ENCODE results near the gene TMEM33.
"Not testable (repeated sequence)": the region's sequence is repeated elsewhere in the genome, so short reads cannot be mapped to it uniquely, and the experiment has no call there.

Gene TMEM33, protein sequence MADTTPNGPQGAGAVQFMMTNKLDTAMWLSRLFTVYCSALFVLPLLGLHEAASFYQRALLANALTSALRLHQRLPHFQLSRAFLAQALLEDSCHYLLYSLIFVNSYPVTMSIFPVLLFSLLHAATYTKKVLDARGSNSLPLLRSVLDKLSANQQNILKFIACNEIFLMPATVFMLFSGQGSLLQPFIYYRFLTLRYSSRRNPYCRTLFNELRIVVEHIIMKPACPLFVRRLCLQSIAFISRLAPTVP

DNA sequence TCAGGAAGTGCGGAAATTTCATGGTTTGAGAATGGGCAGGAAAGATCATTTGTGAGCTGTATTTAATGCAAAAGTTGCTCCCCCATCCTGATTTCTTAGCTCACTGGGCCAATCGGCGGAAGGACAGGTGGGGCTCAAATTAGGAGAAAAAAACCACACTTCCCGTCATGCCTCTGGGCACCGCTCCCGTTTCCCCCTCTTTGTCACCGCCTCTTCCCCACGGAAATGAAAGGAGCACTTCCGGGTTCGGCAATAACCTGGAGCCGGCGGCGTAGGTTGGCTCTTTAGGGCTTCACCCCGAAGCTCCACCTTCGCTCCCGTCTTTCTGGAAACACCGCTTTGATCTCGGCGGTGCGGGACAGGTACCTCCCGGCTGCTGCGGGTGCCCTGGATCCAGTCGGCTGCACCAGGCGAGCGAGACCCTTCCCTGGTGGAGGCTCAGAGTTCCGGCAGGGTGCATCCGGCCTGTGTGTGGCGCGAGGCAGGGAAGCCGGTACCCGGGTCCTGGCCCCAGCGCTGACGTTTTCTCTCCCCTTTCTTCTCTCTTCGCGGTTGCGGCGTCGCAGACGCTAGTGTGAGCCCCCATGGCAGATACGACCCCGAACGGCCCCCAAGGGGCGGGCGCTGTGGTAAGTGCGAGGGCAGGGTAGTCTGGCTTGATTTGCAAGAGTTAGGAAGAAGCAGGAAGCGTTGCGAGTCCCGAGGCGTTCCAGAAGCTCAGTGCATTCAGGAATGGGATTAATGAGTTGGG, at the start of gene TMEM33:
TSS of gene TMEM33 (plus strand) at position 529 of the 751 bp plus-strand sequence. CDS start at position 585, 56 bp downstream.
- peak; percentile 87 for DNase-seq

DNA sequence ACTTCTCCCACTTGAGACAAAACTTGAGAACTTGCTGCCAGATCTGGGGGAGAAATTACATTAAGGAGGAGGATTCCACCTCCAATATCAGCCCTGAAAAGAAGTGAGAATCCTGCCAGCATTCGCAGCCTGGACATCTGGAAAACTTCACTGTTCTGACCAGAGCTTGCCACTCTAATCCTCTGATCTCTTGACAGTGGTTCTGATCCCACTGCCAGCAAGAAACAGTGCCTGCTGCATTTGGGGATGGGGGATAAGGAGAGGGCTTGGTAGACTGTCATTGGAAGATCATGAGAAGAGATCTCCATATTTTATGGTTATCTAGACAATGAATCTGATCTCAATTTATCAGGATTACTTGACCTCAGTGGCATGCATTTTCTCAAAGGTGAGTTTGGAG, 49.8 kb upstream of the TMEM33 start:
- DNase-seq: no peak

DNA sequence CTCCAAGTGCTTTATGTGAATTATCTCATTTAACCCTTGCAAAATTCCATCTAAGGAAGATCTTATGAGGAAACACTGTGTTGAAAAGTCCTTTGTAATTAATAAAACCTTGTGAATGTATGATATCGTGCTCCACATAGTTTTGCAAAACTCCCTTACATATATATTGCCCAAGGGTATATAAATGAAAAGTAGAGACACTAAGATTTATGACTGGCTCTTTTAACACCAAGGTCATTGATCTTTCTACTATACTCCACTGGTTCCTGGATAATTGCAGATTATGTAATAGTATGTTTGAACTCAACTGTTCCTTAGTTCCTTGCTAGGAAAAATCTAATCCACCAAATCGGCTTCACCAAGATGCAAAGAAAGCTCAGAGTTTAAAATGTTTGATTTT, 48.0 kb upstream of the TMEM33 start:
- DNase-seq: no peak

DNA sequence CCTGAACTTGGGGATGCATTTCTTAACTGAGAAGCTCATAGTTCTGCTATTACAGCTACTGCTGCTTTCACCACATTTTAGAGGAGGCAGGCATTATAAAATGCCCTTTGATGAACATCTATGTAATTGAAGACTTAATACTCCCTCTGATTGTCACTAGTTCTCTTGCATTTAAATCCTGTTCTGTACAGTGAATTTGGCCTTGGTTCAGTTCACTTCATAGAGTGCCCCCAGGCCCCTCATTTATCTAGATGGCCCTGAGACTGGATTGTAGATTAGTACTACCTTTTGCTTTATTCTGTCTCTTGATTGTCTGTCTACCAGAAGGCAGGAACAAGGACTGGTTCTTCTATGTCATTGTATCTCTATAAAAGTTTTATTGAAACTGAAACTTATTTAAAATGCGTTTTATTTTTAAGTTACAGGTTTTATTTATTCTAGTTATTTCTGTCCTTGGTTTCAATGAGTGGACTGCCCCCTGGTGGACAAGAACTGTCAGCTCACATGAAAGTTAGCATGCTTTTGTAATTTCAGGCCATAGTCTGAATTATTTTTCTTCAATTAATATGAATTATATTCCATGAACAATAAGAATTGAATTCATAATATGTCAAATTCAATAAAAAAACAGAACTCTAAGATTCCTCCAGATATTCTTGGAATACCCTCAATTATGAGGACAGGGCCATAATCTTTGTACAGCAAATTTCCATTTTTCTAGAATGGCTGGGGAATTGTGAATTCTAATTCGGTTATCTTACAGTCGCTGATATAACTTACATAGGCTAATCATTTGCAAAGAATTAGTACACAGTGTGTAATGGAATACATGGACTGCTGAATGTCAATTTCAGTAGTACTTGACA, 47.2 kb upstream of the TMEM33 start:
- DNase-seq: no peak

DNA sequence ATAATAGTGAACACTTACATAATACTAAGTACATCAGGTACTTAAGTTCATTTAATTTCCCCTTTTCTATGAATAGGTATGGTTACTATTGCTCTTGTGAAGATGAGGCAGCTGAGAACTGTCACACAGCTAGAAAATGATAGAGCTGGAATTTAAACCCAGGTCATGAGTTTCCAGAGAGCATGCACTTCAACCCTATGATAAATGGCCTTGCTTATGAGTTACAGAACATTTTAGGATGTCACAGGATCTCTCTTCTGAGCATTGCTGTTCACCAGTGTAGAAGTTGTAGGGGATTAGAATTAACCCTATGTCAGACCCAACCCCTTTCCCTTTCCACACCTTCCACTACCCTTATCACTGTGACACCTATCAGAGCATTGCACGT, 46.5 kb upstream of the TMEM33 start:
- DNase-seq: no peak

DNA sequence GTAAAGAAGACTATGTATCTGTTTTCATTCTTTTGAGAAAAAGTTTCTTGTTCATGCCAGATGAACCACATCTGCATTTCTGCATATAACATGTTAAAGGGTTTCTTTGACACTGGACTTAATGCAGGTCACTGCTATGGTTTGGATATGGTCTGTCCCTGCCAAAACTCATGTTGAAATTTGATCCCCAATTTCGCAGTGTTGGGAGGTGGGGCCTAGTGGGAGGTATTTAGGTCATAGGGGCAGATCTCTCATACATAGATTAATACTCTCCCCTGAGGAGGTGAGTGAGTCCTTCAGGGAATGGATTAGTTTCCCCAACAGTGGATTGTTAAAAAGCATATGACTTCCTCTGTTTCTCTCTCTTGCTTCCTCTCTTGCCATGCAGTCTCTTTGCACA, 45.9 kb upstream of the TMEM33 start:
- DNase-seq: no peak

DNA sequence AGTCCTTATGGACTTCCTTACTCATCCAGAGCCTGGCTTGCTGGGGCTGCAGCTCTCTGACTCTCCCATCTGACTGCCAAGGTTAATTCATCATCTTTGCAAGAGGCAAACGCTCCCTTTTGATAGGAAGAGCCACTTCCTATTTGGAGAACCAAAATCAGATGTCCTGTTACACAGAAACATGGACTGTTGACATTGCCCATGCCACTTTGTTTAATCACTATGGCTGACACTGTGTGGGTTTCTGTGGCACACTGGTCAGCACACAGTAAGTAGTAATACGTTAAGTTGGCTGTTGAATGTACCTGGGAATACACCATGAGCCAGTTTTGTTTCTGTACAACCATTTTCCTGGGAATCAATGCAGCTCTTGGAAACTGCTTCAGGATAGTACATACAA, 45.1 kb upstream of the TMEM33 start:
- DNase-seq: no peak

DNA sequence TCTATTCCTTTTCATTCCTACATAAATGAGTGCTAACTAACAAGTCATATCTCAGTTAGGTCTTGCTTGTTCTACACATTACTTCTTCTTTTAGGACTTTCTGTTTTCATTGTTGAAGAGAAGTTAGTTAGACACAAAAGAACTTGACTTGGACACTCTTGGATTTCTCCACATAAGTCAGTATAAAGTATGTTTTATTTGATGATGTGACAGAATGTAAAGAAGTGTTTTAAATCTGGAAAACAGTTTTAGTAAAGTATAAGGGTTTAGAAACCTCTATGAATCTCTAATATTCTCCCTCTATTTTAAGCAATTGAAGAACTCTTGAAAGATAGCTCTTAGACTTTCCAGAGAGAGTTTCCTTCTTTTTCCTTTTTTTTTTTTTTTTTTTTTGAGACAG, 38.6 kb upstream of the TMEM33 start:
- no peak for DNase-seq

DNA sequence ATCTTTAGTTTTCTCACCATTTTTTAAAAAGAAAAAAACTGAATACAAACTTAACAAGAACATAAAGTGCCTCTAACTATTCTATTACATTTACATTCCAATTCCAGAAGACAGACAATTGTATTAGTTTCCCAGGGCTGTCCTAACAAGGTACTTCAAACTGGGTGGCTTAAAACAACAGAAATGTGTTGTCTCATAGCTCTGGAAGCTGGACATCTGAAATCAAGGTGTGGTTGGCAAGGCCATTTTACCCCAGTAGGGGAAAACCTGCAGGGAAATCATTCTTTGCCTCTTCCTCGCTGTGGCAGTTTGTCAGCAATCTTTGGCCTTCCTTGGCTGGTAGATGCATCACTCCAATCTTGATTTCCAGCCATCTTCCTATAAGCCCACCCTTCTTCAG, 37.5 kb upstream of the TMEM33 start:
- DNase-seq: no peak

DNA sequence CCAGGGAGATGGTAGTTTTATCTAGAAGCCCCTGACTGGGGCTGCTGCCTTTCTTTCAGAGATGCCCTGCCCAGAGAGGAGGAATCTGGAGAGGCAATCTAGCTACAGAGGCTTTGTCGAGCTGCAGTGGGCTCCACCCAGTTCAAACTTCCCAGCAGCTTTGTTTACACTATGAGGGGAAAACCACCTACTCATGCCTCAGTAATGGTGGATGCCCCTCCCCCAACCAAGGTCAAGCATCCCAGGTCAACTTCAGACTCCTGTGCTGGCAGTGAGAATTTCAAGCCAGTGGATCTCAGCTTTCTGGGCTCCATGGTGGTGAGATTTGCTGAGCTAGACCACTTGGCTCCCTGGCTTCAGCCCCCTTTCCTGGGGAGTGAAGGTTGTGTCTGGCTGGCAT, 26.1 kb upstream of the TMEM33 start:
- not testable (repeated sequence) for DNase-seq

DNA sequence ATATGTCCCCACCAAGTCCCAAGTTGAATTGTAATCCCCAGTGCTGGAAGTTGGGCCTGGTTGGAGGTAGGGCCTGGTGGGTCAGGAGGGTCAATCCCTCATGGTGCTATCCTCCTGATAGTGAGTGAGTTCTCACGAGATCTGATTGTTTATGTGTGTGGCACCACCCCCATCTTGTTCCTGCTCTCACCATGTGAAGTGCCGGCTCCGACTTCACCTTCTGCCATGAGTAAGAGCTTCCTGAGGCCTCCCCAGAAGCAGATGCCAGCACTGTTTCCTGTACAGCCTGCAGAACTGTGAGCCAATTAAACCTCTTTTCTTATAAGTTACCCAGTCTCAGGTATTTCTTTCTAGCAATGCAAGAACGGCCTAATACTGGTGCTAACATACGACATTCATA, 22.7 kb upstream of the TMEM33 start:
- no peak for DNase-seq

DNA sequence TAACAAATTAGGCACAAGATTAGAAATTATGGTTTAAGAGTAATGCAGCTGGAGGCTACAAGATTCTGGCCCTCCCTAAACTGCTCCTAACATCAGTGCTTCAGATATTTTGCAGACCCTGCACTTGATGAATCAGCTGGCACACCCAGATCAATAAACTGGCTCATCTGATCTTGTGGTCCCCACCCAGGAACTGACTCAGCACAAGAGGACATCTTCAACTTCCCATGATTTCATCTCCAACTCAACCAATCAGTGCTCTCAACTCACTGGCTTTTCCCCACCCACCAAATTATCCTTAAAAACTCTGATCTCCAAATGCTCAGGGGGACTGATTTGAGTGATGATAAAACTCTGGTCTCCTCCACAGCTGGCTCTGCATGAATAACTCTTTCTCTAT, 21.7 kb upstream of the TMEM33 start:
- DNase-seq: no peak

DNA sequence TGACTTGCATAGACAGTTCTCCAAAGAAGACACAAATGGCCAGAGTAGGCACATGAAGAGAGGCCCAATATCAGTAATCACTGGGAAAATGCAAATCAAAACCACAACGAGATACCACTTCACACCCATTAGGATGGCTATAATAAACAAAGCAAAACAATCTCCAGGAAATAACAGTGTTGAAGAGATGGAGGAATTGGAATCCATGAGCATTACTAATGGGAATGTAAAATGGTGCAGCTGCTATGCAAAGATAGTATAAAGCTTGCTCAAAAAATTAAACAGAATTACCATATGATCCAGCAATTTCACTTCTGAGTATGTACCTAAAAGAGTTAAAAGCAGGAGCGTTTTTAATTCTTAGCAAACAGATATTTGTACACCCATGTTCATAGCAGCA, 17.0 kb upstream of the TMEM33 start:
- no peak for DNase-seq

DNA sequence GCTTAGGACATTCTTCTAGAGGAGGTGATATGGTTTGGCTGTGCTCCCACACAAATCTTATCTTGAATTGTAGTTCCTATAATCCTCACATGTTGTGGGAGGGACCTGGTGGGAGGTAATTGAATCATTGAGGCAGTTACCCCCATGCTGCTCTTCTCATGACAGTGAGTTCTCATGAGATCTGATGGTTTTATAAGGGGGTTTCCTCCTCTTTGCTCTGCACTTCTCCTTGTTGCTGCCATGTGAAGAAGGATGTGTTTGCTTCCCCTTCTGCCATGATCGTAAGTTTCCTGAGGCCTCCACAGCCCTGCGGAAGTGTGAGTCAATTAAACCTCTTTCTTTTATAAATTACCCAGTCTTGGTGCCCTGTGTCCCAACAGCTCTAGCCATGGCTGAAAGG, 14.8 kb upstream of the TMEM33 start:
- not testable (repeated sequence) for DNase-seq

DNA sequence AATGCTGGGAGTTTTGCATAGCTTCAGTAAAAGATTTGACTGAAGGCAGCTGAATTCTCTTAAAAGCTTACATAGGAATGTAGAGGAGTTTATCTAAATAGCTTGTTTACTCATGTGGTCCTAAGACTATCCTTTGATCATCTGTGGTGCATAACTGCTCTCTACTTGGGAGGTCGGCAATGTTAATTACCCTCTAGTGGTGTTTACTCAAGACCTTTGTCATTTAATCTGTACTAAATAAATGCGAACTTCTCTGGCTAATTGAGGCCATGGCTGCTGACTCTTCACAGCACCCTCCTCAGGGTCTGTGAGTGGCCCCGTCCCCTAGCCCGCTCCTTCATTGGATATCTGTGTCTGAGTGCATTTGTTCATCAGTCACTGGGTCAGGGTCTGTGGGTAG, 13.8 kb upstream of the TMEM33 start:
- DNase-seq: no peak

DNA sequence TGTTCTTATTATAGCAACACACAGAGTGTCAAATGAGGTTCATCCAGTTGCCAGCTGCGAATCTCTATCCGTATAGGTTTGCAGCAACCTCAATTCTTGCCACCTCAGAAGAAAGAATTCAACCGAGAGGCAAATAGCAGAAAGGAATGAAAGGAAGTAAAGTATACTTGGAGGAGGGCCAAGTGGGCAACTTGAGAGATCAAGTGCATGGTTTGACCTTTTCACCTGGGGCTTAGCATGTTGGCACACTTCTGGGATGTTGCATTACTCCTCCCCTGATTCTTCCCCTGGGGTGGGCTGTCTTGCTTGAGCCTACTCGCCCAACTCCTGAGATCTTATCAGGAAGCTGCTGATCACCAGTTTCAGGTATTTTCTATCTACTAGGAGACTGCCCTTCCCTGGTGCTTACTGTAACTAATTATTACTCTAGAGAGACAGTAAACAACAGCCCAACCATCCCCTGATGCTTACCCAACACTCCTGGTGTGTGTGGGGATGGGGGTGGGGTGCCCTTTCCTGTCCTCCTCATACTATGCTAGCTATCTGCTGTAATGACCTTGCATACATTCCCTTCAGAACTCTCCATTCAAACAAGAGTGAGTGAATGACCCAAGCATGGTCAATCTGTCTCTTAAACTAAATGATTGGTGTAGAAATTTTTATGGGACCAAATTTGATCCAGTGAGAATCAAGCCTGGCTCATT, 7.3 kb upstream of the TMEM33 start:
- DNase-seq: no peak

DNA sequence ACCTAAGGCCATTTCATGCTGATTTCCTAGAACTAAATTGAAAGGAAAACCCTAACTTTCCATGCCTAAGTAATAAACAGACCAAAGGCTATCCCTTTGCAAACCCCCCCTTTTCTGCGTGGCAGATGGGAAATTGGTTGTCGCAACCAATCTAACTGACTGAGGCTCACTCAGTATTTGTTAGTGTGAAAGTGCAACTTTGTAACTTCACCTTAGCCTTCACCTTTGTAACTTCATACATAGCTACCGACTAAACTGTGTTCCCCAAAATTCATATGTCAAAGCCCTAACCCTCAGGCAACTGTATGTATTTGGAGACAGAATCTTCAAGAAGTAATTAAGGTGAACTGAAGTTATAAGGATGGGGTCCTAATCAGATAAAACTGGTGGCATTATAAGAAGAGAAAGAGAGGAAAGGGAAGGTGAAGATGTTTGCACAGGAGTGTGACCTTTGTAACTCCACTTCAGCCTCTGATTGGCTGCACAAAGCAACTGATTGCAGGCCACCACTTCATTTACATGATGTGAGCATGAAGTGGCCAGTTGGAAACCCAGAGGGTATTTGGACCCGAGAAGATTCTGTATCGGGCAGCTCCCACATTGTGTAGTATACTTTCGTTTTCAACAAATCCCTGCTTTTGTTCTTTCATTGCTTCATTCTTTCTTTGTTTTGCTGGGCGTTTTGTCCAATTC, 4.9 kb upstream of the TMEM33 start:
- DNase-seq: no peak

DNA sequence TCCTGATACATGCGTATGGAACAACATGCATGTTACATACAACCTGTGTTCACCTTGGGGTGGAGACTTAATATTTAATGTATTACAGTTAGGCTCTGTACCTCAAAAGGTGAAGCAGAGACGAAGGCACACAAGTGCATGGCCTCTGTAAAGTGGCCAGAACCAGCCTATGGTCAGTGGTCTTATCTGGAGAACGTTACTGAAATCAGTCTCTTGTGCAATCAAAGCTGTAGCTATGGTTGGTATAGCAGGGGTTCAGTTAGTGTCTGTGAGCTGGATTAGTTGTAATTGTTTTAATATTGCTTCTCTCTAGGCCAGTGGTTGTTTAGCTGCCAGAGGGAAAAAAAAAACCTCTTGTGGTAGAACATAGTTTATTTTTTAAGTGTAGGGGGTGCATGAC, 2.2 kb upstream of the TMEM33 start:
- no peak for DNase-seq

DNA sequence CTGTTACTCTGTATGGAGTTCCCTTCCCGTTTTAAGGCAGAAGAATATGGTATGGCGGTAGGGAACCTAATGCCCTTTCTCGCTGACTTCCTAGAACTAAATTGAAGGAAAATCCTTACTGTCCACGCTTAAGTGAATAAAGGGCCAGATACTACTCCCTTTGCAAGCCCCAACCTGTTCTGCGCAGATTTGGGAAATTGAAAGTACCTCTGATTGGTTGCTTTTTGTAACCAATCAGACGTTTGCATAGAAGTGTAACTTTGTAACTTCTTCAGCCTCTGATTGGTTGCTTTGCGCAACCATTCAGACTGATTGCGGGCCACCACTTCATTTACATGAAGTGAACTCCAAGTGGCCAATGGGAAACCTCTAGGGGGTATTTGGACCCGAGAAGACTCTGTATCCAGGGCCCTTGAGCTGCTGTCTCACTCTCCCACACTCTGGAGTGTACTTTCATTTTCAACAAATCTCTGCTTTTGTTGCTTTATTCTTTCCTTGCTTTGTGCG, 1.2 kb upstream of the TMEM33 start:
- DNase-seq: no peak

DNA sequence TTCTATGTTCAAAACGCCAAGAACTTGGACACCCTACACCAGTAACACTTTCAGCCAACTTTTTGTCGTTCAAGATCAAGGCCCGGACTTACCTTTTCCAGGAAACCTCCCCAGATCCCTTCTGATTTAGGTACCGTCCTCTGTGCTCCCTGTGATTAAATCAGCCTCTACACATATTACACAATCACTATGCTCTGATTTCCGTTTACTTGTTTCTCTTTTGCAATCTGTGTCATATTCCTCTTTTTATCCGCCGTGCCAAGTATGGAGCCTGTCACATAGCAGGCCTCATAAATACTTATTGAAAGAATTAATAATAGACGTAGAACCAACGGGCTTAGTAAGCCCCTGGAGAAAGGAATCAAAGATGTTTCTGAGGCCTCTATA, 722 bp upstream of the TMEM33 start:
- DNase-seq: no peak

DNA sequence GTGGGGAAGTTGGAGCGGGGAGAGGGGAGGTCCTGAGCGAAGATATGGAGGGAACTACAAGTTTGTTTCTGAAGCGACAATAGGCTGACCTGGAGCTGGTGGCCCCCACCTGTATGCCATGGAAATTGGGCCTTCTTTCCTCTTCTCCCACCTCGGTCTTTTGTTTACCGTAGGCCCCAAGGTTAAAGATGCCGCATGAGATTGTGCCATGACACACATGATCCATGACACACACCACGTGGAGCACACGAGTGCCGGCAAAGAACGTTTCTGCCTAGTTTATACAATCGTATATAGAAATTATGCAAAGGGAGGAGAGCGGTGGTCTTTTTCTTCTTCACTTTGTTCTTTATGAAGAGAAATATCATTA, 408 bp downstream of the TMEM33 start:
- no peak for DNase-seq

DNA sequence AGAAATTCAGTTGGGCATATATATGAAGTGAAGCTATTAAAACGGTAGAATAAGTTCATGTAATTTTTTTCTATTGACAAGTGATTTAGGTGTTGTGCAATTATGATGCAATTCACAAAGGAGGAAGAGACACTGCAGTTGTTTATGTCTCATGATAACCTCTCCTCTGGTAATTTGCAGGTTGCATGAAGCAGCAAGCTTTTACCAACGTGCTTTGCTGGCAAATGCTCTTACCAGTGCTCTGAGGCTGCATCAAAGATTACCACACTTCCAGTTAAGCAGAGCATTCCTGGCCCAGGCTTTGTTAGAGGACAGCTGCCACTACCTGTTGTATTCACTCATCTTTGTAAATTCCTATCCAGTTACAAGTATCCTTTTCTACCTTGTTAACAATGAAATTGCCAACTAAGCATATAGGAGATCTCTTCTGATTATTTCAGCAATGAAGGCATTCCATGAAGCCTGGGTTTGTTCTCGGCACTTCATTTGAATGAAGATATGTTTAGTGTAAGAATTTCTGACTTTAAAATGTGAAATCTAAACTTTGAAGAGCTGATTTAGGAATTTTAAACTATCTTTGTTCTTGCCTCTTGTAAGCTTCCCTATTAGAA, 3.9 kb downstream of the TMEM33 start:
- DNase-seq: peak; percentile 54
